Adrenal gland (tissue), 5 donors: Measurements from ENCODE around the gene SLC38A8.

Experiments used
- CTCF ChIP-seq, 6 experiments: fragments of 450-650 bp in 4 of 6; fragments of 200-600 bp in 2 of 6; sonication (generic) in 1 of 6; IDR thresholded peaks; 1 replicate in 5 of 6; 2 replicates in 1 of 6; pipeline versions ENCODE4 v1.5.1 to v1.8.0; 2016 to 2021; ENCODE audit warnings: antibody characterized with exemption in 6 of 6, mild to moderate bottlenecking in 2 of 6, moderate library complexity in 1 of 6
- POLR2A ChIP-seq, 2 donors: fragments of 450-650 bp; IDR thresholded peaks; one replicate each; pipeline ENCODE4 v1.6.1; 2017; ENCODE audit warnings: antibody characterized with exemption in 2 of 2, mild to moderate bottlenecking in 2 of 2, moderate library complexity in 1 of 2
- donor health status: DM: no; HTN: no; CAD: no.

- TF ChIP-seq CTCF (IDR thresholded peaks at IDR 0.05) (no peak), POLR2A (IDR thresholded peaks at IDR 0.05) (no peak)
Measured at GRCh38 chr16:83983491-83983890, 59.1 kb downstream of the SLC38A8 start.
